ENCODE data around the gene HAAO. TPM values are rescaled to one million over a fixed set of nuclear protein-coding genes. Genes with fewer than 3 reads are reported as not detected.

The HAAO gene
- total and polyA plus RNA-seq, 2 donors (not counting 1 experiment from before 2014, with no cell fraction given) = 6.4 to 17.6 TPM

DNA sequence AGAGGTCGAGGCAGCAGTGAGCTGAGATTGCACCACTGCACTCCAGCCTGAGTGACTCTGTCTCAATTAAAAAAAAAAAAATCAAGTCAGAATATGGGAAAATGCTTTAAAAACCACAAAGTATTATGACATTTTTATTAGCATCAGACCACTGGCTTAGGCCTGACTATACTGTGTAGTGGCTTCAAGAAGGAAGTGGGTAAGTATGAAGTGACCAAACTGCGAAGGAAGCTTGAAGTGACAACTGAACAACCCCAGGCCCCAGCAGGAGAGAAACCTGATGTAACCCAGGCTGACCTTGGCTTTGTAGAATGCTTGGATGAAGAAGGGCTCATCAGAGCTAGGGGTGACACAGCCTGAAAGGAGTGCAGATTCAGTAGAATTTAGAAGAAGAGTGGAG, 21.4 kb upstream of the HAAO start:
- ChIA-PET POLR2A (no interaction called here), CTCF (interaction anchor here (0.7 to 5.3 kb wide), 5 partner anchors 9 to 20 kb away, joined by 3 to 64 read pairs (median 3); partner anchors contain the start of gene HAAO)
- Histone ChIP-seq H3K27me3 (replicated peaks in 1 of 4; ENCODE audit: control extremely low read depth in 1 of 4, control insufficient read depth in 3 of 4, insufficient read depth in 4 of 4, low read length in 3 of 4) (no peaks in the 10 kb centered on the region), H2AFZ (ENCODE audit: insufficient read depth, low read depth, low read length, poor library complexity, severe bottlenecking) (no peak overlapping the region), H3K4me1 (ENCODE audit: control insufficient read depth in 2 of 2, insufficient read depth in 2 of 2, low read length in 2 of 2) (peaks cover 4 to 17% of the 10 kb centered on the region in 2 donors), H3K4me3 (ENCODE audit: control extremely low read depth in 1 of 5, extremely low read depth in 1 of 5, insufficient read depth in 1 of 5, low read depth in 2 of 5, low read length in 4 of 5) (no peak overlapping the region), H4K20me1 (ENCODE audit: control insufficient read depth, insufficient read depth, low read length, poor library complexity, severe bottlenecking) (no peaks in the 10 kb centered on the region), H3K9me3 (ENCODE audit: control extremely low read depth in 1 of 3, control insufficient read depth in 2 of 3, insufficient read depth in 1 of 3, low read length in 2 of 3) (peaks cover 0 to 6% (median 2%) of the 10 kb centered on the region in 3 donors), H3K36me3 (replicated peaks in 1 of 2; ENCODE audit: control extremely low read depth in 1 of 2, control insufficient read depth in 1 of 2, extremely low read depth in 1 of 2, insufficient read depth in 2 of 2, low read length in 1 of 2) (no peaks in the 10 kb centered on the region), H3K27ac (ENCODE audit: low read length in 2 of 2) (no peak overlapping the region), H3K9ac (ENCODE audit: low read length) (no peak overlapping the region), H3K79me2 (ENCODE audit: control insufficient read depth, insufficient read depth, low read length) (no peaks in the 10 kb centered on the region), H3K4me2 (replicated peaks; ENCODE audit: low read depth, low read length, poor library complexity, severe bottlenecking) (no peak overlapping the region)
- no peaks in the 10 kb centered on the region for H3K27me3 Mint-ChIP-seq
- TF ChIP-seq CTCF (IDR thresholded peaks at IDR 0.05) (no peak), EZH2 (IDR thresholded peaks at IDR 0.05; ENCODE audit: borderline replicate concordance, insufficient read depth, low read depth, low read length, poor library complexity, severe bottlenecking) (no peak)
- intact Hi-C loops (cut with micrococcal nuclease) = loop anchor here (5.0 kb wide), 3 partner anchors 246 to 959 kb away; partner anchors contain the start of genes DYNC2LI1, MTA3 and ZFP36L2
- peaks cover 22% of the 10 kb centered on the region for H3K4me1 Mint-ChIP-seq
- H3K27ac Mint-ChIP-seq = no peak overlapping the region
- DNase-seq = no peak
- ATAC-seq (ENCODE audit: low read depth) = no peak
- WGBS (ENCODE audit: insufficient coverage) = 18% methylated on average over 1 of the region's 2 CpGs
- no peaks in the 10 kb centered on the region for H3K9me3 Mint-ChIP-seq (ENCODE audit: insufficient read depth)
- no peak overlapping the region for H3K4me3 Mint-ChIP-seq

DNA sequence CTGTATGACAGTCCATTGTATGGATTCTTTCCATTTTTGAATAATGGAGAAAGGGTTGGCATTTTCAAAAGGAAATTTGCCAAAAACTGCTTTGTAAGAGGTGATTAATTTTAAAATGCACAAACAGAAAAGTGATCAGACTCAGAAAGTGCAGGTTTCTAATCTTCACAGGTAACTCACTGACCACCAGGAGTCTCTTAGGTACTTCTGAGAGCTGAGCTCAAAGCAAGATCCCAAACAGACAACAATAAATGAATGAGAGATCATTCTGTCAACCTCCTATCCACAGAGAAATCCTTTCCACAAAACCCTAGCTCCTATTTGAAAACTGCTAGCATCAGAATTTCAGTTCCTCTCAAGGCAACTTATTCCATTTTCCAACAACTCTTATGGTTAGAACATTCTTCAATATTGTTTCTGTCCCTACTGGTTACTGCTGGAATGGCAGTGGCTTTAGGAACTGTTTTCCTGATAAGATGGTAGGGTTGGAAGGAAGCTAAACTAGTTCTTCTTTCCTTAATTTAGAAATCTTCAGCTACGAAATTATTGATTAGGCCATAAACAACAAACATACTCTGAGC, 20.6 kb upstream of the HAAO start:
- TF ChIP-seq EZH2 (IDR thresholded peaks at IDR 0.05; ENCODE audit: borderline replicate concordance, insufficient read depth, low read depth, low read length, poor library complexity, severe bottlenecking) (no peak), CTCF (IDR thresholded peaks at IDR 0.05) (peak; percentile 57)
- H3K9me3 ChIP-seq (ENCODE audit: control extremely low read depth in 1 of 3, control insufficient read depth in 2 of 3, insufficient read depth in 1 of 3, low read length in 2 of 3) = peaks cover 0 to 5% (median 0%) of the 10 kb centered on the region in 3 donors
- Mint-ChIP-seq H3K27me3 (no peaks in the 10 kb centered on the region), H3K4me3 (peak overlapping the region; percentile 23), H3K4me1 (peaks cover 25% of the 10 kb centered on the region), H3K9me3 (ENCODE audit: insufficient read depth) (no peaks in the 10 kb centered on the region), H3K27ac (peak overlapping the region; percentile 10)
- no peak overlapping the region for H3K4me2 ChIP-seq (replicated peaks; ENCODE audit: low read depth, low read length, poor library complexity, severe bottlenecking)
- peaks cover 4 to 17% of the 10 kb centered on the region in 2 donors for H3K4me1 ChIP-seq (ENCODE audit: control insufficient read depth in 2 of 2, insufficient read depth in 2 of 2, low read length in 2 of 2)
- no peaks in the 10 kb centered on the region for H4K20me1 ChIP-seq (ENCODE audit: control insufficient read depth, insufficient read depth, low read length, poor library complexity, severe bottlenecking)
- WGBS (ENCODE audit: insufficient coverage) = no CpG with 5 or more reads among the region's 1 CpG
- no peaks in the 10 kb centered on the region for H3K36me3 ChIP-seq (replicated peaks in 1 of 2; ENCODE audit: control extremely low read depth in 1 of 2, control insufficient read depth in 1 of 2, extremely low read depth in 1 of 2, insufficient read depth in 2 of 2, low read length in 1 of 2)
- intact Hi-C loops (cut with micrococcal nuclease) = loop anchor here (5.0 kb wide), 3 partner anchors 246 to 959 kb away; partner anchors contain the start of genes DYNC2LI1, MTA3 and ZFP36L2
- no peak overlapping the region for H3K4me3 ChIP-seq (ENCODE audit: control extremely low read depth in 1 of 5, extremely low read depth in 1 of 5, insufficient read depth in 1 of 5, low read depth in 2 of 5, low read length in 4 of 5)
- ChIA-PET CTCF (interaction anchor here (0.7 to 5.3 kb wide), 4 partner anchors 12 to 20 kb away, joined by 3 to 64 read pairs (median 5); partner anchors contain the start of gene HAAO), POLR2A (no interaction called here)
- no peak overlapping the region for H3K9ac ChIP-seq (ENCODE audit: low read length)
- H3K27ac ChIP-seq (ENCODE audit: low read length in 2 of 2) = no peak overlapping the region
- H2AFZ ChIP-seq (ENCODE audit: insufficient read depth, low read depth, low read length, poor library complexity, severe bottlenecking) = no peak overlapping the region
- DNase-seq (peak; percentile 35), ATAC-seq (ENCODE audit: low read depth) (no peak)
- no peaks in the 10 kb centered on the region for H3K27me3 ChIP-seq (replicated peaks in 1 of 4; ENCODE audit: control extremely low read depth in 1 of 4, control insufficient read depth in 3 of 4, insufficient read depth in 4 of 4, low read length in 3 of 4)
- no peaks in the 10 kb centered on the region for H3K79me2 ChIP-seq (ENCODE audit: control insufficient read depth, insufficient read depth, low read length)

Data from B cell (primary cell).